Measurements from ENCODE around the gene IRF9. TPM values are rescaled to one million over a fixed set of nuclear protein-coding genes. Genes with fewer than 3 reads are reported as not detected.

IRF9 gene
- total and polyA plus RNA-seq, 2 of the 13 experiments (the other 11 are each of a cell fraction or from before 2014, with no cell fraction given), result 14.9 to 49.7 TPM

- TF ChIP-seq HMGXB3 (CRISPR knock-in tag; IDR thresholded peaks at IDR 0.05; ENCODE audit: borderline replicate concordance) (peak; percentile 99), ZNF451 (CRISPR knock-in tag; IDR thresholded peaks at IDR 0.05) (peak; percentile 95), RFX1 (IDR thresholded peaks at IDR 0.05) (no peak), ZNF720 (CRISPR knock-in tag; IDR thresholded peaks at IDR 0.05) (peak; percentile 93; the same call in 1 of the 2 replicates), ZNF569 (CRISPR knock-in tag; IDR thresholded peaks at IDR 0.05; ENCODE audit: borderline replicate concordance) (0 out of 2 replicates have a peak, but pooled peaks have one; percentile 61), ETV5 (CRISPR knock-in tag; IDR thresholded peaks at IDR 0.05; ENCODE audit: borderline replicate concordance) (peak; percentile 88), ZC3H13 (CRISPR knock-in tag; IDR thresholded peaks at IDR 0.05) (no peak), TCF12 (IDR thresholded peaks at IDR 0.05) (no peak), TCF12 (CRISPR knock-in tag; IDR thresholded peaks at IDR 0.05) (peak; percentile 92; the same call in 1 of the 2 replicates), ZNF292 (CRISPR knock-in tag; IDR thresholded peaks at IDR 0.05; ENCODE audit: borderline replicate concordance, low read depth) (peak; percentile 88), ZBTB3 (CRISPR knock-in tag; IDR thresholded peaks at IDR 0.05; ENCODE audit: borderline replicate concordance, low read depth) (peak; percentile 87; the same call in 1 of the 2 replicates), RFXAP (CRISPR knock-in tag; IDR thresholded peaks at IDR 0.05; ENCODE audit: borderline replicate concordance) (peak; percentile 98), AKAP8 (CRISPR knock-in tag; IDR thresholded peaks at IDR 0.05) (peak; percentile 96), SMAD9 (CRISPR knock-in tag; IDR thresholded peaks at IDR 0.05) (peak; percentile 98), CBFB (CRISPR knock-in tag; IDR thresholded peaks at IDR 0.05) (peak; percentile 99), RFX5 (IDR thresholded peaks at IDR 0.05; ENCODE audit: low read depth, low read length) (peak; percentile 89), SNRNP70 (IDR thresholded peaks at IDR 0.05; ENCODE audit: low read depth, low read length) (no peak), ZNF775 (CRISPR knock-in tag; IDR thresholded peaks at IDR 0.05; ENCODE audit: borderline replicate concordance) (no peak)
- TF ChIP-seq, protein P1, sequence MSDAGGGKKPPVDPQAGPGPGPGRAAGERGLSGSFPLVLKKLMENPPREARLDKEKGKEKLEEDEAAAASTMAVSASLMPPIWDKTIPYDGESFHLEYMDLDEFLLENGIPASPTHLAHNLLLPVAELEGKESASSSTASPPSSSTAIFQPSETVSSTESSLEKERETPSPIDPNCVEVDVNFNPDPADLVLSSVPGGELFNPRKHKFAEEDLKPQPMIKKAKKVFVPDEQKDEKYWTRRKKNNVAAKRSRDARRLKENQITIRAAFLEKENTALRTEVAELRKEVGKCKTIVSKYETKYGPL (CRISPR knock-in tag; IDR thresholded peaks at IDR 0.05), result peak; percentile 60; the same call in 1 of the 2 replicates
- TF ChIP-seq, protein P2, sequence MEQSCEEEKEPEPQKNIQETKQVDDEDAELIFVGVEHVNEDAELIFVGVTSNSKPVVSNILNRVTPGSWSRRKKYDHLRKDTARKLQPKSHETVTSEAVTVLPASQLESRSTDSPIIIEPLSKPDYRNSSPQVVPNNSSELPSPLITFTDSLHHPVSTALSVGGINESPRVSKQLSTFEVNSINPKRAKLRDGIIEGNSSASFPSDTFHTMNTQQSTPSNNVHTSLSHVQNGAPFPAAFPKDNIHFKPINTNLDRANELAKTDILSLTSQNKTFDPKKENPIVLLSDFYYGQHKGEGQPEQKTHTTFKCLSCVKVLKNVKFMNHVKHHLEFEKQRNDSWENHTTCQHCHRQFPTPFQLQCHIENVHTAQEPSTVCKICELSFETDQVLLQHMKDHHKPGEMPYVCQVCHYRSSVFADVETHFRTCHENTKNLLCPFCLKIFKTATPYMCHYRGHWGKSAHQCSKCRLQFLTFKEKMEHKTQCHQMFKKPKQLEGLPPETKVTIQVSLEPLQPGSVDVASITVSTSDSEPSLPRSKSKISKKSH (CRISPR knock-in tag; IDR thresholded peaks at IDR 0.05; ENCODE audit: borderline replicate concordance), result peak; percentile 99
- TF ChIP-seq, protein P3, sequence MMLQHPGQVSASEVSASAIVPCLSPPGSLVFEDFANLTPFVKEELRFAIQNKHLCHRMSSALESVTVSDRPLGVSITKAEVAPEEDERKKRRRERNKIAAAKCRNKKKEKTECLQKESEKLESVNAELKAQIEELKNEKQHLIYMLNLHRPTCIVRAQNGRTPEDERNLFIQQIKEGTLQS (CRISPR knock-in tag; IDR thresholded peaks at IDR 0.05), result peak; percentile 83
- TF ChIP-seq, protein P4, sequence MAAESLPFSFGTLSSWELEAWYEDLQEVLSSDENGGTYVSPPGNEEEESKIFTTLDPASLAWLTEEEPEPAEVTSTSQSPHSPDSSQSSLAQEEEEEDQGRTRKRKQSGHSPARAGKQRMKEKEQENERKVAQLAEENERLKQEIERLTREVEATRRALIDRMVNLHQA (CRISPR knock-in tag; IDR thresholded peaks at IDR 0.05), result no peak
Observed at GRCh38 chr14:24114532-24115421, 46.3 kb upstream of the IRF9 start, which contains the start of the genes DCAF11 and NRL (continued).

Data from HepG2 (cell line).